Stimulated activated CD8-positive, alpha-beta memory T cell treated with anti-CD3 and anti-CD28 coated beads, Interleukin-4, amount 100 ng/mL, for 1 hour (primary cell): ENCODE results near the gene ERC1.
"Not testable (repeated sequence)": the region's sequence is repeated elsewhere in the genome, so short reads cannot be mapped to it uniquely, and the experiment has no call there.

Experiments
- DNase-seq, 2 donors: peaks; one replicate each; pipeline ENCODE4 v3.0.0-alpha.2; 2020; ENCODE audit warnings: low read depth in 2 of 2, low spot score in 1 of 2

The ERC1 gene

GRCh38 chr12:1348606-1349005 lies 357.6 kb downstream of the ERC1 start:
- no peak for DNase-seq

GRCh38 chr12:1350055-1350933 lies 359.3 kb downstream of the ERC1 start:
- DNase-seq, result no peak

- no peak for DNase-seq
These were observed 359.9 kb downstream of the ERC1 start for GRCh38 chr12:1350934-1351240.

- DNase-seq, result no peak
These were observed 360.9 kb downstream of the ERC1 start for GRCh38 chr12:1351926-1352325.

- DNase-seq, result no peak
These were observed 362.4 kb downstream of the ERC1 start for GRCh38 chr12:1353451-1353850.

- DNase-seq, result no peak
These were observed 364.4 kb downstream of the ERC1 start for GRCh38 chr12:1355396-1355795.

GRCh38 chr12:1355871-1356270 lies 364.8 kb downstream of the ERC1 start:
- not testable (repeated sequence) for DNase-seq

GRCh38 chr12:1356285-1356684 lies 365.3 kb downstream of the ERC1 start:
- no peak for DNase-seq

GRCh38 chr12:1357171-1357570 lies 366.1 kb downstream of the ERC1 start:
- DNase-seq, result no peak

GRCh38 chr12:1357711-1358110 lies 366.7 kb downstream of the ERC1 start:
- no peak for DNase-seq

- no peak for DNase-seq
These were observed 369.6 kb downstream of the ERC1 start for GRCh38 chr12:1360441-1361210.

- DNase-seq, result no peak
These were observed 371.2 kb downstream of the ERC1 start for GRCh38 chr12:1362143-1362662.

GRCh38 chr12:1365703-1366102 lies 374.7 kb downstream of the ERC1 start:
- DNase-seq, result no peak

GRCh38 chr12:1367331-1368291 lies 376.6 kb downstream of the ERC1 start:
- no peak for DNase-seq

GRCh38 chr12:1369460-1369859 lies 378.4 kb downstream of the ERC1 start:
- DNase-seq, result no peak

GRCh38 chr12:1369938-1370500 lies 379.0 kb downstream of the ERC1 start:
- no peak for DNase-seq

- no peak for DNase-seq
These were observed 383.1 kb downstream of the ERC1 start for GRCh38 chr12:1373901-1374735.

- no peak for DNase-seq
These were observed 384.3 kb downstream of the ERC1 start for GRCh38 chr12:1375323-1375722.

- no peak for DNase-seq
These were observed 386.1 kb downstream of the ERC1 start for GRCh38 chr12:1377117-1377516.

GRCh38 chr12:1377681-1378080 lies 386.7 kb downstream of the ERC1 start:
- no peak for DNase-seq
